Neural crest cell (in vitro differentiated cells): ENCODE measurements around the gene MAST4. TPM values are rescaled to one million over a fixed set of nuclear protein-coding genes. Genes with fewer than 3 reads are reported as not detected.
A peak's percentile ranks its signal among the peaks of the same experiment; 100 is the strongest.

ENCODE experiments used
- DNase-seq: peaks from one replicate; pipeline ENCODE4 v3.0.0; 2021; ENCODE audit warnings: low read depth, mixed read lengths, low spot score
- H3K27ac Mint-ChIP-seq: one replicate; pipeline ENCODE4 v1.8.0; 2021; ENCODE audit warnings: mild to moderate bottlenecking, mixed read lengths; ENCODE audit not compliant: unreplicated experiment
- H3K27me3 Mint-ChIP-seq: 2 replicates; pipeline ENCODE4 v1.8.0; 2021; ENCODE audit warnings: low read depth, mild to moderate bottlenecking, mixed read lengths
- H3K36me3 Mint-ChIP-seq: 2 replicates; pipeline ENCODE4 v1.8.0; 2021; ENCODE audit warnings: low read depth, mild to moderate bottlenecking, mixed read lengths
- H3K4me1 Mint-ChIP-seq: 2 replicates; pipeline ENCODE4 v1.8.0; 2021; ENCODE audit warnings: mixed read lengths
- H3K4me3 Mint-ChIP-seq: one replicate; pipeline ENCODE4 v1.8.0; 2021; ENCODE audit warnings: mild to moderate bottlenecking, mixed read lengths
- H3K9me3 Mint-ChIP-seq: 2 replicates; pipeline ENCODE4 v1.8.0; 2021; ENCODE audit warnings: mixed read lengths
- total RNA-seq: library from RNA; stranded (reverse); gene quantifications from 2 replicates; pipeline ENCODE4 v1.2.1, GENCODE V29; 2021
- TF ChIP-seq, protein P1 (sequence below): fragments of 200-600 bp; sonication (generic); conservative IDR thresholded peaks from 2 replicates; pipeline ENCODE4 v1.5.0; 2021; ENCODE audit warnings: antibody characterized with exemption, mild to moderate bottlenecking

MAST4 gene
- total RNA-seq, 1 donor from 2014 or later, result 7.3 TPM

DNA sequence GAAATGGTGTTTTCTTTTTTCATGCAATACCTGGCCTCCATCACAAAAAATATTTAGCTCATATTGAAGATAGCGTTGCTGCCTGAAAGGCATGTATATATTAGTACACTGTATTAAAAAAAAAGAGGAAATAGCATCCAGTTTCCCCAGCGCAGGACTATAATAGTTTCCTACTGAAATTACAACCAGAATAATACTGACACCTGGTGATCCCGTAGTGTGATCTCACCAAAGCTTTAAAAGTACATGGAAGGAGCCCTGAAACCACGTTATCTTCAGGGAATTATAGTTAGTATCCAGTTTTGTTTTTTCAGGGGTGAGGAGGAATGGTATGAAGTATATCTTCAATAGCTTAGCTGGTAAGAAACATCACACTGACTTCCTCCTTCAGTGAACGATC is 335.5 kb downstream of the MAST4 start:
- TF ChIP-seq, protein P1, sequence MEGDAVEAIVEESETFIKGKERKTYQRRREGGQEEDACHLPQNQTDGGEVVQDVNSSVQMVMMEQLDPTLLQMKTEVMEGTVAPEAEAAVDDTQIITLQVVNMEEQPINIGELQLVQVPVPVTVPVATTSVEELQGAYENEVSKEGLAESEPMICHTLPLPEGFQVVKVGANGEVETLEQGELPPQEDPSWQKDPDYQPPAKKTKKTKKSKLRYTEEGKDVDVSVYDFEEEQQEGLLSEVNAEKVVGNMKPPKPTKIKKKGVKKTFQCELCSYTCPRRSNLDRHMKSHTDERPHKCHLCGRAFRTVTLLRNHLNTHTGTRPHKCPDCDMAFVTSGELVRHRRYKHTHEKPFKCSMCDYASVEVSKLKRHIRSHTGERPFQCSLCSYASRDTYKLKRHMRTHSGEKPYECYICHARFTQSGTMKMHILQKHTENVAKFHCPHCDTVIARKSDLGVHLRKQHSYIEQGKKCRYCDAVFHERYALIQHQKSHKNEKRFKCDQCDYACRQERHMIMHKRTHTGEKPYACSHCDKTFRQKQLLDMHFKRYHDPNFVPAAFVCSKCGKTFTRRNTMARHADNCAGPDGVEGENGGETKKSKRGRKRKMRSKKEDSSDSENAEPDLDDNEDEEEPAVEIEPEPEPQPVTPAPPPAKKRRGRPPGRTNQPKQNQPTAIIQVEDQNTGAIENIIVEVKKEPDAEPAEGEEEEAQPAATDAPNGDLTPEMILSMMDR, result no peak
- no peaks in the 10 kb centered on the region for H3K36me3 Mint-ChIP-seq
- H3K4me3 Mint-ChIP-seq, result no peak overlapping the region

DNA sequence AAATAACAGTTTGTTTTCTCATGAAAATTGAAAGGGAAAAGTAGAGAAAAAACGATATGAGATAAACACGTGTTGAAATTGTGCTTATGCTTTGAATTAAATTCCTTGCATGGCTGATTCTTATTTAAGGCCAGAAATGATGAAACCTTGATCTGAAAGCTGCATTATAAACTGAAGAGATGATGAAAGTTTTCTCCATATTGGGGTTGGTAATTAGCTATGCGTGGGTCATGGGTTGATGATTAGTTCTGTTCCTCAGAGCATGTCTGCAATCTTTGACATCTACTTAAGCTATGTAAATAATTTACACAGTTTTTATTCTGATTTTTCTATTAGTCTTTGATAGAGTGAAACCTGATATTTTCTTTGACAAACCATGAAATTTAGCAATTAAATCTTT is 336.3 kb downstream of the MAST4 start:
- TF ChIP-seq, protein P1, result no peak
- no peak for DNase-seq
- no peaks in the 10 kb centered on the region for H3K9me3 Mint-ChIP-seq
- no peak overlapping the region for H3K4me3 Mint-ChIP-seq
- H3K36me3 Mint-ChIP-seq, result no peaks in the 10 kb centered on the region
- no peaks in the 10 kb centered on the region for H3K27me3 Mint-ChIP-seq
- H3K27ac Mint-ChIP-seq, result no peak overlapping the region
- H3K4me1 Mint-ChIP-seq, result no peaks in the 10 kb centered on the region

More for the DNA sequence above, 335.5 kb downstream of the MAST4 start:
- Mint-ChIP-seq H3K4me1 (no peaks in the 10 kb centered on the region), H3K27me3 (no peaks in the 10 kb centered on the region), H3K9me3 (peaks cover under 1% of the 10 kb centered on the region), H3K27ac (no peak overlapping the region)
- DNase-seq, result no peak

DNA sequence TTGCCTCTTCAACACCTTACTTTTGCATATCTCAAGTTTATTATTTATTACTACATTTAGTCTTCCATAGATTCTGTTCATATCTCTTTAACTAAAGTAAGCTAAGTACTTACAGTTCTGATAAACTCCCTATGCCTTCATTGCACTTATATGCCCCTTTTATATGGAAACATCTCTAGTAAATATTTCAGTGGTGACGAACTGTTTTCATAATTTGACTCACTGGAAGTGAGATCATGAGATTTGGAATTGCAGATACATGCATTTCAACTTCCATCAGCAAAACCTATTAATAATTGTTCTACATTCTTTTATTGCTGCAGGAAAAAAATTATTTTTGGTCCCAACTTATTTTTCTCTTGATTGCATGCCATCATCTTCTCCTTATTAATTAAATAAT is 336.9 kb downstream of the MAST4 start:
- TF ChIP-seq, protein P1, result no peak
- Mint-ChIP-seq H3K4me1 (no peaks in the 10 kb centered on the region), H3K27me3 (no peaks in the 10 kb centered on the region), H3K9me3 (no peaks in the 10 kb centered on the region), H3K36me3 (no peaks in the 10 kb centered on the region), H3K4me3 (no peak overlapping the region), H3K27ac (no peak overlapping the region)
- no peak for DNase-seq

DNA sequence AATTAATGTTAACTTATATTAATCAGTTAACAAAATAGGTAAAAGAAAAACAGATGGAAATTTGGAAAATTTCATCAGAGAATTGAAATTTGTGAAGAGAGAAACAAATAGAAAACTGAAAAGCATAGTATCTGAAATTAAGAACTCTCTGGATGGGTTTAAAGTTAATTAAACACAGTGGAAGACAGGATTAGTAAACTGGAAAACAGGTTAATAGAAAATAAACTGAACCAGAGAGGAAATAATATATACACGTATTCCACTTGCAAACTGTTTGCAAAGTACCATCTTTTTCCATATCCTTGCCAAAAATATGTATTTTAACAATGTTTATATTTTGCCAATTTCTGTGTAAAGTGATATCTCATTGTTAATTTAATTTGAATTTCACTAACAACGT is 342.9 kb downstream of the MAST4 start:
- peaks cover 3% of the 10 kb centered on the region for H3K36me3 Mint-ChIP-seq
- peaks cover 2% of the 10 kb centered on the region for H3K9me3 Mint-ChIP-seq
- TF ChIP-seq, protein P1, result no peak
- no peak for DNase-seq
- H3K4me1 Mint-ChIP-seq, result no peaks in the 10 kb centered on the region
- no peak overlapping the region for H3K27ac Mint-ChIP-seq
- H3K27me3 Mint-ChIP-seq, result no peaks in the 10 kb centered on the region
- H3K4me3 Mint-ChIP-seq, result no peak overlapping the region

DNA sequence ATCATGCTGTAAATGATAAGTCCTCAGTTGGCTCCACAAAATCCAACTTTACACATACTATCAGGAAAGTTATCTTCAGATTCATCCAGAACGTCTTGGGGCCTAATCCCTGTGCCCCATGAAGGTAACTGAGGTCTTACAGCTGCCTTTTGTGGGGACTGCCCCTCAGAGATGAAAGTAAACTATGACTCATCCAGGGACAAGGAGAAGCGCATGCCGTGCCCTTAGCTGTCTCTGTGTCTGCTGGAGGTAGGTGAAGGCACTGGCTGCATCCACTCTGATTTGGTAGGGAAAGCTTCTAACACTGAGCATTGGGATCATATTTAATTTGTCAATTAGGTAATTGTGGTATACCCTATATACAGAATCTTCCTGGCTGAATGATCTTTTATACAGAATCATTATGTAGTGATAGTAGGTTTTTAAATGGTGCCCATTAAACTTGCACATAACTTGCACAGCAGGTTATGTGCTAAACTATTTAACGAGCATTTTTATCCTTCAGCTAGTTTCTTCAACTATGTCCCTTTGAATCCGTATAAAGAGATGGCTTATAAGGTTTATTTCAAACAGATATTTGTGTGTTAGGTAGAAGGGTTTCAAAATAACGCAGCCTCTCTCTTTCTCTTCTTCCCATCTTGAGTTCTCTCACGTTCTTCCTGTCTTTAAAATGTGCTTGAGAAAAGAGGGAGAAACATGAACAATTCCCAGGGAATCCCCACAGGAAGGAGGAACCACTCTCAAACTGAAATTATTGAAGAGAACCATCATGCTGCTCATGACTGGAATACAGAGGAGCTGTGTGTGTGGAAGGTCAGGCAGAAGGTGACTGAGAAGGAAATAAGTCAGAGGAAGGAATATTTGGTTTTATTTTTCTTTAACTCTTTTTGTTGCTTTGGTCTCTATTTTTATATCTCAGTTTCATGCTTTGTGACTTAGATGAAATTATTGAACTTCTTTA is 349.5 kb downstream of the MAST4 start:
- no peak for DNase-seq
- Mint-ChIP-seq H3K27ac (peak overlapping the region; percentile 24), H3K27me3 (no peaks in the 10 kb centered on the region), H3K4me1 (peaks cover 11% of the 10 kb centered on the region), H3K4me3 (no peak overlapping the region), H3K9me3 (no peaks in the 10 kb centered on the region), H3K36me3 (peaks cover under 1% of the 10 kb centered on the region)
- TF ChIP-seq, protein P1, result no peak
